HG03139 (cell line): ENCODE results near the gene SMIM20.

Experiments used
- ATAC-seq: cut with Tn5 transposase; IDR thresholded peaks from one replicate; pipeline ENCODE4 v1.9.1; 2021; ENCODE audit not compliant: unreplicated experiment

SMIM20 gene

GRCh38 chr4:25951390-25951952, 37.5 kb downstream of the SMIM20 start:
- ATAC-seq: no peak

GRCh38 chr4:25953740-25954139, 39.7 kb downstream of the SMIM20 start:
- ATAC-seq: no peak

- no peak for ATAC-seq
Measured at GRCh38 chr4:25954293-25954904, 40.4 kb downstream of the SMIM20 start.

GRCh38 chr4:25955705-25956104, 41.7 kb downstream of the SMIM20 start:
- no peak for ATAC-seq

- no peak for ATAC-seq
Measured at GRCh38 chr4:25956260-25956659, 42.2 kb downstream of the SMIM20 start.

- no peak for ATAC-seq
Measured at GRCh38 chr4:25958110-25958509, 44.1 kb downstream of the SMIM20 start.

GRCh38 chr4:25962393-25962792, 48.4 kb downstream of the SMIM20 start:
- no peak for ATAC-seq

GRCh38 chr4:25965629-25966028, 51.6 kb downstream of the SMIM20 start:
- no peak for ATAC-seq

- no peak for ATAC-seq
Measured at GRCh38 chr4:25966171-25966570, 52.2 kb downstream of the SMIM20 start.

- no peak for ATAC-seq
Measured at GRCh38 chr4:25969374-25970155, 55.5 kb downstream of the SMIM20 start.

- ATAC-seq: no peak
Measured at GRCh38 chr4:25970226-25970675, 56.2 kb downstream of the SMIM20 start.

GRCh38 chr4:25970691-25971432, 56.8 kb downstream of the SMIM20 start:
- ATAC-seq: no peak

- no peak for ATAC-seq
Measured at GRCh38 chr4:25972366-25972765, 58.3 kb downstream of the SMIM20 start.

GRCh38 chr4:25972984-25973745, 59.1 kb downstream of the SMIM20 start:
- ATAC-seq: no peak

GRCh38 chr4:25976780-25977179, 62.8 kb downstream of the SMIM20 start:
- ATAC-seq: no peak

- ATAC-seq: no peak
Measured at GRCh38 chr4:25977397-25978170, 63.6 kb downstream of the SMIM20 start.

- no peak for ATAC-seq
Measured at GRCh38 chr4:25978327-25978726, 64.3 kb downstream of the SMIM20 start.
